Measurements from ENCODE around the gene MYO1D. TPM values are rescaled to one million over a fixed set of nuclear protein-coding genes. Genes with fewer than 3 reads are reported as not detected.

Gene MYO1D
- total RNA-seq, 4 donors from 2014 or later = 247 to 569 (median 444) TPM

- Histone ChIP-seq H3K27ac (no peak overlapping the region), H3K4me1 (no peaks in the 10 kb centered on the region), H3K4me3 (no peak overlapping the region), H3K9me3 (peaks cover 0 to 2% of the 10 kb centered on the region in 2 donors), H3K36me3 (no peaks in the 10 kb centered on the region), H3K27me3 (no peaks in the 10 kb centered on the region)
- intact Hi-C loops (cut with DNase I; ENCODE audit: low total_unique reads) (no loop called here), in situ Hi-C loops (cut with MboI; ENCODE audit: low pct_ligation_motif_present in 1 of 4, low pct_unique_long_range_greater_than_20kb in 1 of 4, low sequenced_read_pairs in 3 of 4) (no loop called here)
- TF ChIP-seq POLR2A (IDR thresholded peaks at IDR 0.05) = no peak
- TF ChIP-seq, protein P1, sequence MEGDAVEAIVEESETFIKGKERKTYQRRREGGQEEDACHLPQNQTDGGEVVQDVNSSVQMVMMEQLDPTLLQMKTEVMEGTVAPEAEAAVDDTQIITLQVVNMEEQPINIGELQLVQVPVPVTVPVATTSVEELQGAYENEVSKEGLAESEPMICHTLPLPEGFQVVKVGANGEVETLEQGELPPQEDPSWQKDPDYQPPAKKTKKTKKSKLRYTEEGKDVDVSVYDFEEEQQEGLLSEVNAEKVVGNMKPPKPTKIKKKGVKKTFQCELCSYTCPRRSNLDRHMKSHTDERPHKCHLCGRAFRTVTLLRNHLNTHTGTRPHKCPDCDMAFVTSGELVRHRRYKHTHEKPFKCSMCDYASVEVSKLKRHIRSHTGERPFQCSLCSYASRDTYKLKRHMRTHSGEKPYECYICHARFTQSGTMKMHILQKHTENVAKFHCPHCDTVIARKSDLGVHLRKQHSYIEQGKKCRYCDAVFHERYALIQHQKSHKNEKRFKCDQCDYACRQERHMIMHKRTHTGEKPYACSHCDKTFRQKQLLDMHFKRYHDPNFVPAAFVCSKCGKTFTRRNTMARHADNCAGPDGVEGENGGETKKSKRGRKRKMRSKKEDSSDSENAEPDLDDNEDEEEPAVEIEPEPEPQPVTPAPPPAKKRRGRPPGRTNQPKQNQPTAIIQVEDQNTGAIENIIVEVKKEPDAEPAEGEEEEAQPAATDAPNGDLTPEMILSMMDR (IDR thresholded peaks at IDR 0.05) = no peak
- TF ChIP-seq POLR2AphosphoS5 (IDR thresholded peaks at IDR 0.05) = no peak
- no peak for TF ChIP-seq EP300 (IDR thresholded peaks at IDR 0.05; ENCODE audit: low read depth)
- no peak for DNase-seq
These were observed 301.1 kb downstream of the MYO1D start for GRCh38 chr17:32575852-32576251.

- no peaks in the 10 kb centered on the region for H3K4me1 ChIP-seq
- no peak for DNase-seq
- in situ Hi-C loops (cut with MboI; ENCODE audit: low pct_ligation_motif_present in 1 of 4, low pct_unique_long_range_greater_than_20kb in 1 of 4, low sequenced_read_pairs in 3 of 4) (no loop called here), intact Hi-C loops (cut with DNase I; ENCODE audit: low total_unique reads) (no loop called here)
- no peaks in the 10 kb centered on the region for H3K36me3 ChIP-seq
- H3K27me3 ChIP-seq = no peaks in the 10 kb centered on the region
- no peaks in the 10 kb centered on the region for H3K9me3 ChIP-seq
- 82 to 100% methylated on average over 1 to 2 of the region's 2 CpGs for WGBS, 2 donors (ENCODE audit: low coverage in 1 of 2)
- no peak overlapping the region for H3K27ac ChIP-seq
- no peak overlapping the region for H3K4me3 ChIP-seq
- no peak for TF ChIP-seq POLR2AphosphoS5 (IDR thresholded peaks at IDR 0.05)
- TF ChIP-seq POLR2A (IDR thresholded peaks at IDR 0.05) = no peak
- TF ChIP-seq EP300 (IDR thresholded peaks at IDR 0.05; ENCODE audit: low read depth) = no peak
- TF ChIP-seq, protein P1 (IDR thresholded peaks at IDR 0.05) = no peak
These were observed 306.9 kb downstream of the MYO1D start for GRCh38 chr17:32570081-32570396.

- in situ Hi-C loops (cut with MboI; ENCODE audit: low pct_ligation_motif_present in 1 of 4, low pct_unique_long_range_greater_than_20kb in 1 of 4, low sequenced_read_pairs in 3 of 4) = no loop called here
- TF ChIP-seq EP300 (IDR thresholded peaks at IDR 0.05; ENCODE audit: low read depth) (no peak), POLR2A (IDR thresholded peaks at IDR 0.05) (no peak), POLR2AphosphoS5 (IDR thresholded peaks at IDR 0.05) (no peak)
- TF ChIP-seq, protein P1 (IDR thresholded peaks at IDR 0.05) = no peak
- Histone ChIP-seq H3K9me3 (no peaks in the 10 kb centered on the region), H3K27ac (no peak overlapping the region), H3K27me3 (no peaks in the 10 kb centered on the region), H3K4me3 (no peak overlapping the region), H3K36me3 (no peaks in the 10 kb centered on the region), H3K4me1 (no peaks in the 10 kb centered on the region)
- DNase-seq = no peak
- intact Hi-C loops (cut with DNase I; ENCODE audit: low total_unique reads) = no loop called here
- WGBS, 2 donors (ENCODE audit: low coverage in 1 of 2) = 73 to 81% methylated on average over 4 to 7 of the region's 7 CpGs
These were observed 307.5 kb downstream of the MYO1D start for GRCh38 chr17:32569171-32570080.

DNA sequence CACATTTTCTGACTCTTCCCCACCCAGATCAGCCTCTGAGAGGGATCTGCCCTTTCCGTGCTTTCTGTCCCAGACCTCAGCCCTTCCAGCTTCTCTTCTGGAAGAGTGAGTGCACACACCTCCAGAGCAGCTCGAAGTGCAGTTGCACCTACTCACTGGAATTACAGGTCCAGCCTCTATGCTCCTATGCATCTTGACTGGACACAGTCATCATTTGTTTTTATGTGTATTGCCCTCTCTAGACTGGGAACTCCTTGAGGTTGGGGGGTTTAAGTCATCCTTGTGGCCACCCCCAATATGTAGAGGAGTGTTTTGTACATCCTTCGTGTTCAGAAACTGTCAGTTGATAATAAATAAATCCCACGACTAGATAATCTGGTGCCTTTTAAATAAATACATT is 308.2 kb downstream of the MYO1D start:
- in situ Hi-C loops (cut with MboI; ENCODE audit: low pct_ligation_motif_present in 1 of 4, low pct_unique_long_range_greater_than_20kb in 1 of 4, low sequenced_read_pairs in 3 of 4) = no loop called here

More for the DNA sequence above, 308.2 kb downstream of the MYO1D start:
- Histone ChIP-seq H3K27me3 (no peaks in the 10 kb centered on the region), H3K9me3 (no peaks in the 10 kb centered on the region), H3K27ac (no peak overlapping the region), H3K4me3 (no peak overlapping the region), H3K36me3 (no peaks in the 10 kb centered on the region), H3K4me1 (no peaks in the 10 kb centered on the region)
- TF ChIP-seq POLR2AphosphoS5 (IDR thresholded peaks at IDR 0.05) = no peak
- TF ChIP-seq EP300 (IDR thresholded peaks at IDR 0.05; ENCODE audit: low read depth) = no peak
- TF ChIP-seq, protein P1 (IDR thresholded peaks at IDR 0.05) = no peak
- TF ChIP-seq POLR2A (IDR thresholded peaks at IDR 0.05) = no peak
- intact Hi-C loops (cut with DNase I; ENCODE audit: low total_unique reads) = no loop called here
- WGBS, 2 donors (ENCODE audit: low coverage in 1 of 2) = 67 to 69% methylated on average over 2 to 4 of the region's 4 CpGs
- DNase-seq = no peak
